ENCODE results near the gene NDUFA9.

The NDUFA9 gene

DNA sequence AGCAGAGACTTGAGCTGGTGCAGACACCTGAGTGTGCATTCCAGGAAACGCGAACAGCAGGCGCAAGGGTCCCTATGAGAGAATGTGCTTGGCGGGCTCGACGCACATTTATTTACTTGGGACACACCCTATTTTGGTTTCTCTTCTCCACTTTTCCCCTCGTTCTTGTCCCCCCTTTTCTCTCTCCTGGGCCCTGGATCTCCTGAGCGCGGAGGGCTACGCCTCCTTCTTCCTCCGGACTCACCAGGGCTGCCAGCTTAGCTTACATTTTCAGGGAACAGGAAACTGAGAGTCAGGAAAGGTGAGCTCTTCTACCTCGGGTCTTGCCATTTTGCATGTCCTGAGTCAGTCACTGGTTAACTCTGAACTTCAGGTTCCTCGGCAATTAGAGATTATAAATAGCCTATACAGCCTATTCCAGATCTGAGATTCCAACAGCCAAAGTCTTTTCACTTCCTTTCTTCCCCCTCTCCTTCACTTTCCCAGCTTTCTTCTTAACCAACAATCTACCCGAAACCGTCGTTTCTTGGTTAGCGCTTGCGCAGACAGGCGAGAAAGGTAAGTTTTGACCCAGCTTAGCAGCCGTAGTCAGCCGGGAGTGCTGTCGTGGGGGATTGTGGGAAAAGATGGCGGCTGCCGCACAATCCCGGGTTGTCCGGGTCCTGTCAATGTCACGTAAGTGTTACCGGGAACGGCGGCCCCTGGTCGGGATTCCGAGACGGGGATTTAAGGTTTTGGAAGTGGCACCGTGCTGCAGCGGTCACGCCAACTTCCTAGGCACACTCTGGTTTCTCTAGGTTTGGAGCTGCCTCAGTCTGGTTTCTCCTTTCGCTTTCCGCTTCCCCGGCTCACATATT, at the start of gene NDUFA9, which contains the start of gene AKAP3:
TSS of gene NDUFA9 (plus strand) at position 614 of the 857 bp plus-strand sequence. CDS start at position 627, 13 bp downstream.
TSS of gene AKAP3 (minus strand) at position 551 of the 857 bp plus-strand sequence. CDS start 10,855 bp downstream, outside the sequence.
- DNase-seq (ENCODE audit: low read depth in 2 of 2): peak; percentile 52 to 67

DNA sequence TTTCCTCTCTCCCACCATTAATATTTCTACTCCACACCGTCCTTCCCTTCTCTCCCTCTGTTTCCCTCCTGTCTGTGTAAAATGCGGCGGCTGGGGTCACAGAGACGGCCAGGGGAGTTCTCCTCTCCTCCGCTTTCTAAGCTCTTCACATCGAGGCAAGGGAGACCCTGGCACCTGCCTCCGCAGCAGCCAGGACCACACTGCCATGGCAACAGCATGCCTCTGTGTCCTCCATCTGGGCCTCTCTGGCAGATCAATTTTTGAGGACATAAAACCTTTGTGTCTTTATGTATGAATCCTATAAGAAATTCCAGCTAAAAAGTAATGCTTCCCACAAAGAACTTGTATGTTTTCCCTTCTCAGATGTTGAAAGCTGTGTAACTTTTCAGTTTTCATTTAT, 45.5 kb upstream of the NDUFA9 start:
- no peak for DNase-seq (ENCODE audit: low read depth in 2 of 2)

GRCh38 chr12:4603946-4604345, 45.0 kb upstream of the NDUFA9 start:
- no peak for DNase-seq (ENCODE audit: low read depth in 2 of 2)

- peak; percentile 53 to 62 for DNase-seq (ENCODE audit: low read depth in 2 of 2)
Observed at GRCh38 chr12:4604684-4605193, 44.2 kb upstream of the NDUFA9 start.

GRCh38 chr12:4607056-4607455, 41.9 kb upstream of the NDUFA9 start:
- DNase-seq (ENCODE audit: low read depth in 2 of 2): no peak

DNA sequence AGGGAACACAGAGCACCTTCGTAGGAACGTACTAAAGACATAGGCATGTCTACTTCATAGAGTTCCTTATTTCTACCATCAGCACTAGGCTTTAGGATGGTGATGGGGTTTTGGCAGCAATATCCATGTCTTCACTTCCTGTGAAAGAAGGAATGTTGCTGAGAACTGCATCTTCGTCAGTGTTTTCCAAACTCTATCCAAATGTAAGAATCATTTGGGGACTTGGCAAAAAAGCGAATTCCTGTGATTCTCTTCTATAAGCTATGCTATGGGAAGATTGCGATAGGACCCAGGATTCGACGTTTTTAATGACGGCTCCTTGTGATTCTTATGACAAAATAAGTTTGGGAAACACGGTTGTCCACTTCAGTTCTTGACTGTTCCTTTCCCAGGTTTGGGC, 39.8 kb upstream of the NDUFA9 start:
- DNase-seq (ENCODE audit: low read depth in 2 of 2): no peak

DNA sequence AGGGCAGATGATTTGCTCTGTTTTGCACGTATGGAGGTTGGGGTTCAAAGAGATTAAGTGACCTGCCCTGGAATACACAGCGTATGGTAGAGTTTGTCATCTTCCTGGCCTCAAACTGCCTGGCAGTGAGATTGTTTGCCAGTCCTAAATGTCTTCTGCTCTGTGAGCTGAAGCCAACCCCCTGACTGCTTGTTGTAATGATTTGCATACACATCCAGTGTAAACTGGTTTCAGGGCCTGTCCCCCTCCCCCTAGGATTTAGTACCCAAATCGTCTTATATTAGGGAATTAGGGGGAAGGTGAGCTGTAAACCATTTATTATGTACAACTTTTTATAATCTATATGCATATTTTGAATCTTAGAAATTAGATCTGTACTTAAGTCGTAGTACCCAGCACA, 38.4 kb upstream of the NDUFA9 start:
- no peak for DNase-seq (ENCODE audit: low read depth in 2 of 2)

GRCh38 chr12:4615667-4616066, 33.2 kb upstream of the NDUFA9 start:
- DNase-seq (ENCODE audit: low read depth in 2 of 2): no peak

DNA sequence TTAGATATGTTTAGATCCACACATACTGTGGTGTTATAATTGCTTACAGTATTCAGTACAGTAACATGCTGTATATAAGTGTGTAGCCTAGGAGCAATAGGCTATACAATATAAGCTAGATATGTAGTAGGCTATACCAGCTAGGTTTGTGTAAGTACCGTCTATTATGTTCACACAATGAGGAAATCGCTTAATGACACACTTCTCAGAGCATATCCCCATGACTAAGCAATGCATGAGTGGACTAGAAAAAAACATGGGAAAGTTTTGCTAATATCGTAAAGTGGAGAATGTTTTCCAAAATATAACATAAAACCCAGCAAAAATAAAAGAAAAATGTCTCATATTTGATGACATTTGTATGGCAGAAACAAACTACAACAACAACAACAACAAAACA, 27.4 kb upstream of the NDUFA9 start:
- no peak for DNase-seq (ENCODE audit: low read depth in 2 of 2)

DNA sequence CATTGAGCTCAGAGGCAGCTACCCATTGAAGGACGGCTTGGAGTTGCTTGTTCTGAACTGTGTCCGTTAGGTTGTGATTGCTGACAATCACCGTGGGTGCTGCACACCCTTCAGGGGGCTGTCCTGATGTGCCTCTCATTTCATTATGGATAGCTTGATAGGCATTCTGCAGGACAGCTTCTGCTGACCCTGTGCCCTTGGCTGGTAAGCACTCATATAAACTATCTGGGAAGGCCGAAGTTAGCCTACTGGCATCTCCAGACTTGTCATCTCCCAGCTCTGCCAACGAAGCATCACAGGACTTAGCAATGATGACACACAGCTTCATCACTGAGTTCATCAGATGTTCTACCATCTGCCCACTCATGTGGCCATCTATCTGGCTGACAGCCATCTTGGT, 22.4 kb upstream of the NDUFA9 start:
- DNase-seq (ENCODE audit: low read depth in 2 of 2): no peak

DNA sequence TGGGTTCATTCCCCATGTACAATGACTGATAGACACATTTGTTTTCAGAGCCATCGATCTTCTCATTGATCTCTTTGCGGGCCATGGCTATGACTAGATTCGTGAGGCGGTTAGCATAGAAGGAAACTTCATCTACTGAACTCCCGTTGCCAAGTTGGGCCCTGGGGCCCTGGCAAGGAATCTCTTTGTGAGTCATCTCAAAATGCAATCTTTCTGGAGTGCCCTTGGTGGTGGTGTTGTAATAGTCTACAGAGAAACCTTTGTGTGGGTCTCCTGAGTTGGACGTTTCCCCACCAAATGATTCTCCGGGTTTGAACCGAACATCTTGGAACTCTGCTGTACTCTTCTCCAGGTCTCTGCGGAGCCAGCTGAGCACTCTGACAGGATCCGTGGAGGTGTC, 20.5 kb upstream of the NDUFA9 start:
- DNase-seq (ENCODE audit: low read depth in 2 of 2): no peak

GRCh38 chr12:4630262-4630661, 18.7 kb upstream of the NDUFA9 start:
- no peak for DNase-seq (ENCODE audit: low read depth in 2 of 2)

DNA sequence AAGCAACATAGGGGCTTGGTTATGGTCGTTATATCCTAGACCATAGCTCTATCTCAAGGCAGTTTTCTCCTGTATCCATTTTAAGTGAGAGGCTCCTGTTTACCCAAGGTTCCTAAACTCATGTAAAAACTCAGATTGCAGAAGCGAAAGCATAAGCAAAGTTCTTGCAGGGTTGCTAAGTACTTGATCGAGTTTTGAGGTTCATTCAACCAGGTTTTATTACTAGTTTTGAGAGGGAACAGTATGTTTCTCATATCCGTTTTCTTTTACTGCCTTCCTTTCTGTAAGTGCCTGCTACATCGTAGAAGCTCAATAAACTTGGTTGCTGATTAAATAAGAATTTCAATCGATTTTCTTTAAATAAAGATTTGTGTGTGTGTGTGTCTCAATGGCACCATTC, 5.2 kb upstream of the NDUFA9 start:
- DNase-seq (ENCODE audit: low read depth in 2 of 2): no peak

DNA sequence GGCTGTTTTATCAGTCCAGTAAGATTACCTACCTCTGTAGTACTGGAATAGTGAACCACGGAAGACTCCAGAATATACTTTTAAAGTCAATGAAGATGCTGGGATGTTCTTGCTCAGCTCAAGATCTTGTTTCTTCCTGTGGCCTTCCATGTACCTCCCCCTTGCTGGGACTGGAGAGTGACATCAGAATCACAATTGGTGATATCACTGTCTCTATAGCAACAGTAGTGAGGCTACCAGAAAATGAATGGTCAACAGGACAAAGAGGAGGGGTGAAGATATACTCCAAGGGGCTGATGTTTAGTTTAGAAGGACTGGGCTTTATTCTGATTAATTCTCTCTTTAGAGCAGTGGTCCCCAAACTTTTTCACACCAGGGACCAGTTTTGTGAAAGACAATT, 3.9 kb upstream of the NDUFA9 start:
- no peak for DNase-seq (ENCODE audit: low read depth in 2 of 2)

- no peak for DNase-seq (ENCODE audit: low read depth in 2 of 2)
Observed at GRCh38 chr12:4648104-4648500, 812 bp upstream of the NDUFA9 start.

DNA sequence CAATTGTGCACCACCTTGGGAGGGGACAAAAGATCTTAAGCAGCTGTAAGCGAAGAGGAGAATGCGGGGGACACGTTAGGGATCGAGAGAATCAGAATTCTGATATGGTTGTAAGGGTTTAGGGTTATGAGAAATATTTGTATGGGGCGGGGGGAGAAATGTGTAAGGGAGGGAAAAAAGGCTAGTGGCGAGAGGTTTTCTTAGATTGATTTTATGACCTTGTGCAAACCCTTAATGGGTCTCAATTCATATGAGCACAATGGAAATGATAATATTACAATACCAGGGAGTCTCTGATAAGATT, 396 bp downstream of the NDUFA9 start:
- no peak for DNase-seq (ENCODE audit: low read depth in 2 of 2)

GRCh38 chr12:4653257-4653656, 4.3 kb downstream of the NDUFA9 start:
- DNase-seq (ENCODE audit: low read depth in 2 of 2): no peak

DNA sequence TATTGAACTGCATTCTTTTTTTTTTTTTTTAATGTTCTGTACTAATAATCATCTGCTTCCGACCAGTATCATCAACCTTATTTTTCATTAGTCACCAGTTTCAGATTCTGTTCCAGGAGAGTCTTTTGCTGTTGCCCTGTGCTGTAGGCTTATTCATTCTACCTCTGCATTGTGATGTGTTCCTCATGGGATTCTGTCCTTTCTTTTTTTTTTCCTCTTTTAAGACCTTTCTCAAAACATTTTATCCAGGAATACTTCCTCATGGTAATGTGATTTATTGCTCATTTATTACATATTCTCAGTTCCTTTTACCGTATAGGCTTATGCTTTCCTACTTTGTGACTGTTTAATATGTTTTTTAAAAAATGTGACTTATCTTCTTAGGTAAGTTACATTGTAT, 4.8 kb downstream of the NDUFA9 start:
- DNase-seq (ENCODE audit: low read depth in 2 of 2): no peak

DNA sequence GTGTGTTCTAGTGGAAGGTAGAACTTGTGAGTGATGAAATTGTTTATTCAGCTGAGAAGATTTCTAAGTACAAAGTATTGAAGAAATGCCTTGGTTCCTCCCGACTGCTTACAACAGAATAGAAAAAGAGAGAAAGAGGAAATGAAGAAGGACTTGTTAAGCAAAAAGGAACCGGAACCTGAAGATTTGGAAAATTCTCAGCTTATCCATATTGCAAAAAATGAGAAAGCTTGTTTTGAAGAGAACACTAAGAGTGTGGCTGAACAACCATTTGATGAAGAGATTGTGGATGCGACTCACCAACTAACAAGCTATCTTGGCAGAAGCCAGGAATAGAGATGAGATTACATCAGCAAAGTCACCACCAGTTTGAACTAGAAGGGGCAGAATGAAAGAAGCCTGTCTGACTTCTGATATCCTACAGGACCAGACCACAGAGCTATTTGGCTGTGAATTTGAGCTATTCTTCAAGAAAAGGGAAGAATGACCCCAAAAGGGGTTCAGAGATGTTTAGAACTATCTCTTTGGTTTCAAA, 15.1 kb downstream of the NDUFA9 start:
- DNase-seq (ENCODE audit: low read depth in 2 of 2): no peak

GRCh38 chr12:4665236-4665635, 16.3 kb downstream of the NDUFA9 start:
- DNase-seq (ENCODE audit: low read depth in 2 of 2): no peak

GRCh38 chr12:4679711-4680110, 30.8 kb downstream of the NDUFA9 start:
- no peak for DNase-seq (ENCODE audit: low read depth in 2 of 2)

DNA sequence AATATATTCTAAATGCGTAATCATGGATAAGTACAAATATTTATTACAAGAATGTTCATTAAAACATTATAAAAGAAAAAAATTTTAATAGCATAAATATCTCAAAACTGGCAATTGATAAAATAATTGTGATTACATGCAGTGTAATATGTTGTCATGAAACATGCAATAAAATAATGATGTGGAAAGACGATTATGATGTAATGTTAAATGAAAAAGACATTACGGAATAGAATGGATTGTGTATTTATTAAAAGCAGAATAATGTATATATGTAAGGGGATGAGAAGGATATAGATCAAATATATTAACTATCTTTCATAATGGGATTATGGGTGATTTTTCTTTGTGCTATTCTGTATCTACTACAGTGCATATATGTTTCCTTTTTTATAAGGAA, 32.8 kb downstream of the NDUFA9 start:
- DNase-seq (ENCODE audit: low read depth in 2 of 2): no peak

DNA sequence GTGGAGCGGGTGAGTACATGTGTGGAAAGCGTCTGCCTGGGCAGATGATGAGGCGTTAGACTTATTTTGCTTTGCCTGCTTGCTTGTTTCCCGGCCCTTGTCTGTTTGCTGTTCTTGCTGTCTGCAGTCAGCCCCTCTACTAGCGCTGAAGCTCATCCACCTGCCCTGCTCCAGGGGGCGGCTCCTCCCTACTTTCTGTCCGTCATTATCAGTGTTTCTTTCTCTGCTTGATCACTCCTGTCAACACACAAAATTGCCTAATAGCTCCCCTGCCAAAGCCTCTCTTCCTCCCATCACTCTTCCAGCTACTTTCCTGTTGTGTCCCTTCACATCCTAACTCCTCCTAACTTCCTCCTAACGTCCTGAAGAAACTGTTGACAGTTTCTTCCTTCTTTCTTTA, 36.4 kb downstream of the NDUFA9 start:
- no peak for DNase-seq (ENCODE audit: low read depth in 2 of 2)

All from activated CD8-positive, alpha-beta memory T cell treated with anti-CD3 and anti-CD28 coated beads for 4 hours (primary cell).